Fibroblast of lung (primary cell): Measurements from ENCODE around the gene RPH3AL. TPM values are rescaled to one million over a fixed set of nuclear protein-coding genes. Genes with fewer than 3 reads are reported as not detected.
"Not testable (repeated sequence)": the region's sequence is repeated elsewhere in the genome, so short reads cannot be mapped to it uniquely, and the experiment has no call there.

Source experiments
- DNase-seq, 2 donors: peaks; one replicate each; pipeline versions ENCODE4 v3.0.0 to v3.0.0-alpha.2; 2010; ENCODE audit warnings: low read depth in 2 of 2
- H2AFZ ChIP-seq: 2 replicates; pipeline ENCODE4 v1.5.1; 2012; ENCODE audit warnings: low read length, control low read depth, inconsistent platforms
- H3K27ac ChIP-seq: 2 replicates; pipeline ENCODE4 v1.5.1; 2011; ENCODE audit warnings: low read length, control low read depth; ENCODE audit not compliant: insufficient read depth
- H3K27me3 ChIP-seq: 2 replicates; pipeline ENCODE4 v1.5.1; 2011; ENCODE audit warnings: mild to moderate bottlenecking, low read length; ENCODE audit not compliant: control insufficient read depth, insufficient read depth
- H3K36me3 ChIP-seq: 2 replicates; pipeline ENCODE4 v1.5.1; 2011; ENCODE audit warnings: low read length; ENCODE audit not compliant: control insufficient read depth, insufficient read depth
- H3K4me1 ChIP-seq: 2 replicates; pipeline ENCODE4 v1.5.1; 2011; ENCODE audit warnings: low read length; ENCODE audit not compliant: control insufficient read depth, insufficient read depth; ENCODE audit errors: extremely low read depth
- H3K4me2 ChIP-seq: 2 replicates; pipeline ENCODE4 v1.5.1; 2011; ENCODE audit warnings: low read length, control low read depth; ENCODE audit not compliant: insufficient read depth; ENCODE audit errors: extremely low read depth
- H3K4me3 ChIP-seq, 4 experiments: fragments of 200-600 bp in 1 of 4; sonication (generic) in 1 of 4; replicated peaks in 1 of 4; 2 replicates each; pipeline ENCODE4 v1.5.1; 2011 to 2016; ENCODE audit warnings: low read length in 4 of 4, low read depth in 3 of 4, mild to moderate bottlenecking in 3 of 4, control low read depth in 2 of 4, inconsistent platforms in 1 of 4, mixed read lengths in 1 of 4; ENCODE audit not compliant: insufficient read depth in 1 of 4; ENCODE audit errors: control extremely low read depth in 1 of 4
- H3K79me2 ChIP-seq: 2 replicates; pipeline ENCODE4 v1.5.1; 2012; ENCODE audit warnings: mild to moderate bottlenecking, low read length, inconsistent platforms; ENCODE audit not compliant: control insufficient read depth, insufficient read depth
- H3K9ac ChIP-seq: 2 replicates; pipeline ENCODE4 v1.5.1; 2011; ENCODE audit warnings: mild to moderate bottlenecking, low read length, control low read depth; ENCODE audit not compliant: insufficient read depth
- H3K9me3 ChIP-seq: 2 replicates; pipeline ENCODE4 v1.5.1; 2012; ENCODE audit warnings: low read depth, low read length; ENCODE audit not compliant: control insufficient read depth, insufficient read depth
- H4K20me1 ChIP-seq: 2 replicates; pipeline ENCODE4 v1.5.1; 2011; ENCODE audit warnings: low read length; ENCODE audit not compliant: control insufficient read depth, insufficient read depth; ENCODE audit errors: extremely low read depth
- CTCF ChIP-seq, 2 donors: IDR thresholded peaks in 1 of 2; conservative IDR thresholded peaks in 1 of 2; 1 replicate in 1 of 2; 2 replicates in 1 of 2; pipeline ENCODE4 v1.5.1; 2011 to 2012; ENCODE audit warnings: low read length in 2 of 2, control low read depth in 1 of 2, inconsistent platforms in 1 of 2, low read depth in 1 of 2, mild to moderate bottlenecking in 1 of 2
- EZH2 ChIP-seq: IDR thresholded peaks from 2 replicates; pipeline ENCODE4 v1.5.1; 2012; ENCODE audit warnings: low read length, control low read depth, mild to moderate bottlenecking; ENCODE audit errors: missing control alignments
- polyA plus RNA-seq, 2 donors: library from polyadenylated mRNA; depleted of rRNA in 1 of 2; stranded (reverse) in 1 of 2; unstranded in 1 of 2; fragments of >200 nt; gene quantifications; 2 replicates each; pipeline ENCODE4 v1.2.1, GENCODE V29; 2011 to 2012; ENCODE audit warnings: missing spikeins in 1 of 2
- total RNA-seq: library from RNA; depleted of rRNA; stranded (reverse); fragments of >200 nt; gene quantifications from 2 replicates; pipeline ENCODE4 v1.2.1, GENCODE V29; 2014

Gene RPH3AL
- total and polyA plus RNA-seq, 2 donors (not counting 1 experiment from before 2014, with no cell fraction given): 0.49 to 3.0 TPM

GRCh38 chr17:208429-208828 is 144.2 kb downstream of the RPH3AL start:
- Histone ChIP-seq H3K9ac (no peak overlapping the region), H3K9me3 (no peaks in the 10 kb centered on the region), H3K27me3 (no peaks in the 10 kb centered on the region), H3K4me1 (no peaks in the 10 kb centered on the region), H3K4me3 (no peak overlapping the region), H2AFZ (no peak overlapping the region), H3K79me2 (no peaks in the 10 kb centered on the region), H3K4me2 (no peak overlapping the region), H3K36me3 (no peaks in the 10 kb centered on the region), H3K27ac (no peak overlapping the region), H4K20me1 (no peaks in the 10 kb centered on the region)
- no peak for DNase-seq
- no peak for TF ChIP-seq CTCF (conservative IDR thresholded peaks at IDR 0.05 in 1 of 2, IDR thresholded peaks at IDR 0.05 in 1 of 2; ENCODE audit: low read depth in 1 of 2, low read length in 2 of 2)
- TF ChIP-seq EZH2: no peak

- Histone ChIP-seq H2AFZ (no peak overlapping the region), H3K27ac (no peak overlapping the region), H3K9me3 (no peaks in the 10 kb centered on the region), H3K27me3 (no peaks in the 10 kb centered on the region), H3K4me1 (no peaks in the 10 kb centered on the region), H3K4me3 (no peak overlapping the region), H3K79me2 (no peaks in the 10 kb centered on the region), H3K4me2 (no peak overlapping the region), H3K36me3 (no peaks in the 10 kb centered on the region), H4K20me1 (no peaks in the 10 kb centered on the region), H3K9ac (no peak overlapping the region)
- TF ChIP-seq CTCF (conservative IDR thresholded peaks at IDR 0.05 in 1 of 2, IDR thresholded peaks at IDR 0.05 in 1 of 2; ENCODE audit: low read depth in 1 of 2, low read length in 2 of 2) (no peak), EZH2 (no peak)
- DNase-seq: no peak
Measured at GRCh38 chr17:207775-208174, 144.8 kb downstream of the RPH3AL start.

GRCh38 chr17:206941-207560 is 145.6 kb downstream of the RPH3AL start:
- Histone ChIP-seq H3K4me1 (no peaks in the 10 kb centered on the region), H3K27me3 (no peaks in the 10 kb centered on the region), H3K36me3 (no peaks in the 10 kb centered on the region), H3K9me3 (no peaks in the 10 kb centered on the region), H3K27ac (no peak overlapping the region), H3K4me3 (no peak overlapping the region), H3K9ac (no peak overlapping the region), H3K79me2 (no peaks in the 10 kb centered on the region), H4K20me1 (no peaks in the 10 kb centered on the region), H3K4me2 (no peak overlapping the region), H2AFZ (no peak overlapping the region)
- no peak for TF ChIP-seq CTCF (conservative IDR thresholded peaks at IDR 0.05 in 1 of 2, IDR thresholded peaks at IDR 0.05 in 1 of 2; ENCODE audit: low read depth in 1 of 2, low read length in 2 of 2)
- TF ChIP-seq EZH2: no peak
- DNase-seq: no peak

DNA sequence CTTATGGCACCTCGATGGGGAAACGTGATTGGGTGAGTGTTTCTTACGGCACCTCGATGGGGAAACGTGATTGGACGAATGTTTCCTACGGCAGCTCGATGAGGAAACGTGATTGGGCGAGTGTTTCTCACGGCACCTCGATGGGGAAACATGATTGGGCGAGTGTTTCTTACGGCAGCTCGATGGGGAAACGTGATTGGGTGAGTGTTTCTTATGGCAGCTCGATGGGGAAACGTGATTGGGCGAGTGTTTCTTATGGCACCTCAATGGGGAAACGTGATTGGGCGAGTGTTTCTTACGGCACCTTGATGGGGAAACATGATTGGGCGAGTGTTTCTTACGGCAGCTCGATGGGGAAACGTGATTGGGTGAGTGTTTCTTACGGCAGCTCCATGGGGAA is 146.1 kb downstream of the RPH3AL start:
- not testable (repeated sequence) for H3K27ac ChIP-seq

More for the DNA sequence above, 146.1 kb downstream of the RPH3AL start:
- DNase-seq, H4K20me1 ChIP-seq, H3K4me3 ChIP-seq, H3K36me3 ChIP-seq, H3K9me3 ChIP-seq, H3K4me2 ChIP-seq, H2AFZ ChIP-seq, H3K9ac ChIP-seq, H3K79me2 ChIP-seq, H3K27me3 ChIP-seq, H3K4me1 ChIP-seq: not testable (repeated sequence)
